H1 (cell line): Measurements from ENCODE around the gene TSC22D1.

Source experiments
- EP300 ChIP-seq, 2 experiments: IDR thresholded peaks; 1 replicate in 1 of 2; 2 replicates in 1 of 2; pipeline ENCODE4 v1.6.1; 2011 to 2012; ENCODE audit warnings: low read depth in 2 of 2, low read length in 2 of 2, mild to moderate bottlenecking in 2 of 2, borderline replicate concordance in 1 of 2, inconsistent platforms in 1 of 2, moderate library complexity in 1 of 2
- POLR2A ChIP-seq, 2 experiments: IDR thresholded peaks; 1 replicate in 1 of 2; 2 replicates in 1 of 2; pipeline ENCODE4 v1.6.1; 2011; ENCODE audit warnings: low read depth in 2 of 2, low read length in 2 of 2, mild to moderate bottlenecking in 2 of 2; ENCODE audit errors: control extremely low read depth in 1 of 2
- RBBP5 ChIP-seq: IDR thresholded peaks from 2 replicates; pipeline ENCODE4 v1.7.1; 2012; ENCODE audit warnings: low read depth, mild to moderate bottlenecking, inconsistent platforms, low read length, moderate library complexity, borderline replicate concordance
- TCF12 ChIP-seq: IDR thresholded peaks from 2 replicates; pipeline ENCODE4 v1.6.1; 2011; ENCODE audit warnings: low read depth, mild to moderate bottlenecking, low read length
- TF ChIP-seq, protein P1 (sequence below), 3 experiments: IDR thresholded peaks; 1 replicate in 2 of 3; 2 replicates in 1 of 3; pipeline versions ENCODE4 v1.5.1 to v1.6.1; 2011; ENCODE audit warnings: low read length in 3 of 3, mild to moderate bottlenecking in 3 of 3, inconsistent platforms in 2 of 3, low read depth in 1 of 3, moderate library complexity in 1 of 3; ENCODE audit not compliant: insufficient read depth in 1 of 3; ENCODE audit errors: control extremely low read depth in 1 of 3
- TF ChIP-seq, protein P2 (sequence below): IDR thresholded peaks from 2 replicates; pipeline ENCODE4 v1.6.1; 2011; ENCODE audit warnings: low read length, improper control_type of control experiment

DNA sequence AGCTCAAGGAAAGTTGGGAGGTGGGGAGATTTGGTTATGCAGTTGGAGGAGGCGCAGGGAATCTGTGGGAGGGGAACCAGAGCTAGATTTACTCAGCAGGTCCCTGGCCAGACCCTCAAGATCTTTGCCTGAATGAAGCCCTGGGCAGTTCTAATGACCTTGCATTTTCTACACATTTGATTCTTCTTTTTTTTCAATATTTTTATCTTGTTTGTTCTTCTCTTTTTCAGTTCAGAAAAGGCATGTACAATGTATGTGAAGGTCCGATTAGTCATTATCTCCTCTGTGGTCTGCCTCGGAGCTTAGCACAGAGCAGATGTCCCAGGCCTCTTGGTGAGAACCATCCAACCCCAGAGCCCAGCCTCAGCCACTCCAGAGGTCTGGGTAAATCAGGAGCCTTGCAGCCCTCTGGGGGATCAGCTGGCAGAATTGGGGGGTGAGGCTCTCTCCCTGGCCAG is 178.3 kb downstream of the TSC22D1 start:
- TF ChIP-seq, protein P1, sequence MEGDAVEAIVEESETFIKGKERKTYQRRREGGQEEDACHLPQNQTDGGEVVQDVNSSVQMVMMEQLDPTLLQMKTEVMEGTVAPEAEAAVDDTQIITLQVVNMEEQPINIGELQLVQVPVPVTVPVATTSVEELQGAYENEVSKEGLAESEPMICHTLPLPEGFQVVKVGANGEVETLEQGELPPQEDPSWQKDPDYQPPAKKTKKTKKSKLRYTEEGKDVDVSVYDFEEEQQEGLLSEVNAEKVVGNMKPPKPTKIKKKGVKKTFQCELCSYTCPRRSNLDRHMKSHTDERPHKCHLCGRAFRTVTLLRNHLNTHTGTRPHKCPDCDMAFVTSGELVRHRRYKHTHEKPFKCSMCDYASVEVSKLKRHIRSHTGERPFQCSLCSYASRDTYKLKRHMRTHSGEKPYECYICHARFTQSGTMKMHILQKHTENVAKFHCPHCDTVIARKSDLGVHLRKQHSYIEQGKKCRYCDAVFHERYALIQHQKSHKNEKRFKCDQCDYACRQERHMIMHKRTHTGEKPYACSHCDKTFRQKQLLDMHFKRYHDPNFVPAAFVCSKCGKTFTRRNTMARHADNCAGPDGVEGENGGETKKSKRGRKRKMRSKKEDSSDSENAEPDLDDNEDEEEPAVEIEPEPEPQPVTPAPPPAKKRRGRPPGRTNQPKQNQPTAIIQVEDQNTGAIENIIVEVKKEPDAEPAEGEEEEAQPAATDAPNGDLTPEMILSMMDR (IDR thresholded peaks at IDR 0.05; ENCODE audit: control extremely low read depth in 1 of 3, insufficient read depth in 1 of 3, low read depth in 1 of 3, low read length in 3 of 3), result no peak
- TF ChIP-seq RBBP5 (no peak), POLR2A (IDR thresholded peaks at IDR 0.05; ENCODE audit: control extremely low read depth in 1 of 2, low read depth in 2 of 2, low read length in 2 of 2) (no peak), EP300 (IDR thresholded peaks at IDR 0.05; ENCODE audit: borderline replicate concordance in 1 of 2, low read depth in 2 of 2, low read length in 2 of 2) (no peak), TCF12 (no peak)
- TF ChIP-seq, protein P2, sequence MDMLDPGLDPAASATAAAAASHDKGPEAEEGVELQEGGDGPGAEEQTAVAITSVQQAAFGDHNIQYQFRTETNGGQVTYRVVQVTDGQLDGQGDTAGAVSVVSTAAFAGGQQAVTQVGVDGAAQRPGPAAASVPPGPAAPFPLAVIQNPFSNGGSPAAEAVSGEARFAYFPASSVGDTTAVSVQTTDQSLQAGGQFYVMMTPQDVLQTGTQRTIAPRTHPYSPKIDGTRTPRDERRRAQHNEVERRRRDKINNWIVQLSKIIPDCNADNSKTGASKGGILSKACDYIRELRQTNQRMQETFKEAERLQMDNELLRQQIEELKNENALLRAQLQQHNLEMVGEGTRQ, result no peak
